HCT116 (cell line): ENCODE measurements around the gene ARHGAP12. TPM values are rescaled to one million over a fixed set of nuclear protein-coding genes. Genes with fewer than 3 reads are reported as not detected.

Source experiments
- ATAC-seq: fragments of 200-7000 bp; cut with Tn5 transposase; 2 replicates; pipeline ENCODE4 v1.9.1; 2020; ENCODE audit warnings: mild to moderate bottlenecking, moderate library complexity
- BruUV-seq: library from RNA; stranded (reverse); fragments of 400-500 nt; replicated peaks from 2 replicates; lab custom pipeline; 2021; lab: Mats Ljungman, UMichigan
- CTCF ChIA-PET: fragments of 300-600 bp; sonication (Branson Sonifier 250); formaldehyde crosslinking; loops from one replicate; lab custom pipeline; 2021; ENCODE audit warnings: antibody characterized with exemption; lab: Charles Lee
- POLR2A ChIA-PET: fragments of 300-600, 350-600 bp; sonication (Branson Sonifier 250); formaldehyde crosslinking; loops from one replicate; lab custom pipeline; 2021; ENCODE audit warnings: antibody characterized with exemption; lab: Charles Lee
- RAD21 ChIA-PET, 2 experiments: fragments of 300-600 bp; sonication (Branson Sonifier 250); formaldehyde crosslinking; loops; one replicate each; lab custom pipeline; 2023; ENCODE audit warnings: low total read pairs in 2 of 2; ENCODE audit not compliant: uncharacterized antibody in 2 of 2, unreplicated experiment in 2 of 2, low non-redundant PET in 1 of 2; lab: Charles Lee
- DNase-seq: peaks from one replicate; pipeline ENCODE4 v3.0.0-alpha.2; 2010; ENCODE audit warnings: low read depth, low spot score
- H2AFZ ChIP-seq: fragments of 200-600 bp; shearing (Covaris generic), sonication (generic); 2 replicates; pipeline ENCODE4 v1.6.1; 2017; ENCODE audit warnings: low read depth, mixed run types, mixed read lengths, antibody characterized with exemption, low read length; ENCODE audit not compliant: poor library complexity, severe bottlenecking
- H3K27ac ChIP-seq: 2 replicates; pipeline ENCODE4 v1.5.1; 2012; ENCODE audit warnings: low read depth, low read length
- H3K27me3 ChIP-seq: fragments of 200-600 bp; sonication (generic); 2 replicates; pipeline ENCODE4 v1.6.1; 2016; ENCODE audit warnings: mixed run types, low read length, mixed read lengths; ENCODE audit not compliant: insufficient read depth
- H3K36me3 ChIP-seq, 2 experiments: fragments of 200-500 bp in 1 of 2; fragments of 200-600 bp in 1 of 2; sonication (Bioruptor generic) in 1 of 2; sonication (generic) in 1 of 2; 2 replicates each; pipeline versions ENCODE4 v1.5.1 to v1.6.1; 2014 to 2016; ENCODE audit warnings: low read length in 2 of 2, inconsistent platforms in 1 of 2, mixed read lengths in 1 of 2, mixed run types in 1 of 2; ENCODE audit not compliant: insufficient read depth in 2 of 2, control insufficient read depth in 1 of 2
- H3K4me1 ChIP-seq, 2 experiments: fragments of 200-600 bp in 1 of 2; sonication (generic) in 1 of 2; 2 replicates each; pipeline versions ENCODE4 v1.5.1 to v1.6.1; 2012 to 2017; ENCODE audit warnings: low read length in 2 of 2, inconsistent platforms in 1 of 2, mild to moderate bottlenecking in 1 of 2, mixed read lengths in 1 of 2, mixed run types in 1 of 2, moderate library complexity in 1 of 2; ENCODE audit not compliant: insufficient read depth in 2 of 2, control insufficient read depth in 1 of 2
- H3K4me2 ChIP-seq: fragments of 200-600 bp; sonication (generic); 2 replicates; pipeline ENCODE4 v1.6.1; 2017; ENCODE audit warnings: mixed run types, low read length, mixed read lengths
- H3K4me3 ChIP-seq, 2 experiments: fragments of 200-600 bp in 1 of 2; sonication (generic) in 1 of 2; replicated peaks in 1 of 2; 2 replicates each; pipeline ENCODE4 v1.5.1; 2011 to 2016; ENCODE audit warnings: low read length in 2 of 2, control low read depth in 1 of 2, low read depth in 1 of 2, mild to moderate bottlenecking in 1 of 2, mixed read lengths in 1 of 2, mixed run types in 1 of 2
- H3K79me2 ChIP-seq: fragments of 200-600 bp; sonication (generic); 2 replicates; pipeline ENCODE4 v1.6.1; 2017; ENCODE audit warnings: mild to moderate bottlenecking, mixed run types, low read length, moderate library complexity, mixed read lengths; ENCODE audit not compliant: insufficient read depth
- H3K9ac ChIP-seq: fragments of 200-600 bp; sonication (generic); 2 replicates; pipeline ENCODE4 v1.6.1; 2016; ENCODE audit warnings: low read length, mixed read lengths
- H3K9me2 ChIP-seq: fragments of 200-600 bp; sonication (generic), shearing (Covaris generic); 2 replicates; pipeline ENCODE4 v1.6.1; 2017; ENCODE audit warnings: mixed run types, mild to moderate bottlenecking, moderate library complexity; ENCODE audit not compliant: insufficient read depth
- H3K9me3 ChIP-seq, 2 experiments: fragments of 200-500 bp in 1 of 2; fragments of 200-600 bp in 1 of 2; sonication (Bioruptor generic) in 1 of 2; sonication (generic) in 1 of 2; 2 replicates each; pipeline ENCODE4 v1.6.1; 2014 to 2017; ENCODE audit warnings: low read length in 2 of 2, mixed read lengths in 2 of 2, inconsistent platforms in 1 of 2, low read depth in 1 of 2, mild to moderate bottlenecking in 1 of 2, mixed run types in 1 of 2, moderate library complexity in 1 of 2; ENCODE audit not compliant: control insufficient read depth in 1 of 2, insufficient read depth in 1 of 2
- H4K20me1 ChIP-seq: fragments of 200-600 bp; sonication (generic), shearing (Covaris generic); 2 replicates; pipeline ENCODE4 v1.6.1; 2017; ENCODE audit warnings: mixed run types, mild to moderate bottlenecking, moderate library complexity; ENCODE audit not compliant: insufficient read depth
- CTCF ChIP-seq, 3 experiments: fragments of 200-600 bp in 1 of 3; sonication (generic) in 1 of 3; IDR thresholded peaks in 2 of 3; conservative IDR thresholded peaks in 1 of 3; 2 replicates each; pipeline ENCODE4 v1.5.1; 2012 to 2017; ENCODE audit warnings: low read depth in 2 of 3, low read length in 2 of 3, antibody characterized with exemption in 1 of 3, borderline replicate concordance in 1 of 3, control low read depth in 1 of 3, mild to moderate bottlenecking in 1 of 3, mixed read lengths in 1 of 3, mixed run types in 1 of 3, moderate library complexity in 1 of 3; ENCODE audit not compliant: insufficient read depth in 1 of 3
- FOSL1 ChIP-seq: IDR thresholded peaks from 2 replicates; pipeline ENCODE4 v1.6.1; 2012; ENCODE audit warnings: low read depth
- RAD21 ChIP-seq: IDR thresholded peaks from 2 replicates; pipeline ENCODE4 v1.6.1; 2012; ENCODE audit warnings: low read depth, mild to moderate bottlenecking
- REST ChIP-seq: IDR thresholded peaks from 2 replicates; pipeline ENCODE4 v1.6.1; 2012; ENCODE audit warnings: low read depth
- ZNF274 ChIP-seq: fragments of 200-500 bp; sonication (Bioruptor generic); IDR thresholded peaks from 2 replicates; pipeline ENCODE4 v1.6.1; 2014; ENCODE audit warnings: mild to moderate bottlenecking, low read depth, low read length, inconsistent platforms
- intact Hi-C: fragments of 100-400 bp; cut with micrococcal nuclease; formaldehyde crosslinking; loops from 2 replicates; pipeline ENCODE4 v1.10.0; 2022
- total RNA-seq: library from RNA; stranded (reverse); gene quantifications from one replicate; pipeline ENCODE4 v1.2.1, GENCODE V29; 2021; ENCODE audit not compliant: unreplicated experiment

The ARHGAP12 gene
- total RNA-seq, 1 experiment from 2014 or later: 80.3 TPM

GRCh38 chr10:31920538-31920937 lies 8.1 kb downstream of the ARHGAP12 start (continued):
- TF ChIP-seq REST (no peak), ZNF274 (no peak), RAD21 (no peak), CTCF (IDR thresholded peaks at IDR 0.05 in 2 of 3, conservative IDR thresholded peaks at IDR 0.05 in 1 of 3; ENCODE audit: borderline replicate concordance in 1 of 3, insufficient read depth in 1 of 3, low read depth in 2 of 3, low read length in 2 of 3) (no peak)

GRCh38 chr10:31918671-31919409 lies 9.8 kb downstream of the ARHGAP12 start:
- ATAC-seq: no peak
- intact Hi-C loops: no loop called here
- H3K4me2 ChIP-seq: no peak overlapping the region
- no peaks in the 10 kb centered on the region for H3K27me3 ChIP-seq
- DNase-seq: no peak
- RAD21 ChIA-PET: interaction anchor here in 1 of 2 experiments (0.8 kb wide), 1 partner anchor 9 kb away, joined by 7 read pairs; no protein-coding TSS in a partner anchor
- H2AFZ ChIP-seq: no peak overlapping the region
- BruUV-seq: no TSS peak
- H3K4me3 ChIP-seq: no peak overlapping the region
- TF ChIP-seq ZNF274 (no peak), FOSL1 (no peak), CTCF (IDR thresholded peaks at IDR 0.05 in 2 of 3, conservative IDR thresholded peaks at IDR 0.05 in 1 of 3; ENCODE audit: borderline replicate concordance in 1 of 3, insufficient read depth in 1 of 3, low read depth in 2 of 3, low read length in 2 of 3) (no peak)
- no peak overlapping the region for H3K9ac ChIP-seq
- H4K20me1 ChIP-seq: no peaks in the 10 kb centered on the region; the same call in 1 of the 2 replicates
- H3K4me1 ChIP-seq: peaks cover 57 to 68% of the 10 kb centered on the region in 2 experiments
- no peak overlapping the region for H3K27ac ChIP-seq
- POLR2A ChIA-PET: interaction anchor here (0.9 kb wide), 1 partner anchor 12 kb away, joined by 3 read pairs; no protein-coding TSS in a partner anchor
- 0 out of 4 replicates have a peak, but pooled peaks cover 0 to 4% of the 10 kb centered on the region in 2 experiments for H3K36me3 ChIP-seq
- H3K9me2 ChIP-seq: no peaks in the 10 kb centered on the region
- peaks cover 100% of the 10 kb centered on the region for H3K79me2 ChIP-seq
- CTCF ChIA-PET: no interaction called here
- H3K9me3 ChIP-seq: no peaks in the 10 kb centered on the region
